IMR-90 (cell line): ENCODE data around the gene LCN2. TPM values are rescaled to one million over a fixed set of nuclear protein-coding genes. Genes with fewer than 3 reads are reported as not detected.

Source experiments
- ATAC-seq: fragments of 200-7000 bp; cut with Tn5 transposase; 2 replicates; pipeline ENCODE4 v1.9.1; 2020; ENCODE audit warnings: low read depth, mild to moderate bottlenecking, moderate library complexity
- BruUV-seq: library from RNA; stranded (reverse); fragments of 400-500 nt; replicated peaks from 2 replicates; lab custom pipeline; 2021; lab: Mats Ljungman, UMichigan
- CTCF ChIA-PET: fragments of 300-600 bp; formaldehyde crosslinking; extraction: SDS; loops from one replicate; lab custom pipeline; 2021; ENCODE audit warnings: antibody characterized with exemption; lab: Yijun Ruan, JAX
- POLR2A ChIA-PET: fragments of 300-600 bp; sonication (Branson Sonifier 250); formaldehyde crosslinking; loops from one replicate; lab custom pipeline; 2022; ENCODE audit warnings: antibody characterized with exemption; ENCODE audit not compliant: unreplicated experiment; lab: Charles Lee
- DNase-seq: peaks from one replicate; pipeline ENCODE4 v3.0.0; 2013
- H2AFZ ChIP-seq: replicated peaks from 2 replicates; pipeline ENCODE3; 2013; ENCODE audit warnings: low read length, mild to moderate bottlenecking; ENCODE audit not compliant: poor library complexity
- H2AK5ac ChIP-seq: 2 replicates; pipeline ENCODE4 v1.6.1; 2013; ENCODE audit warnings: low read depth, low read length, inconsistent platforms
- H2AK9ac ChIP-seq: replicated peaks from 2 replicates; pipeline ENCODE3; 2013; ENCODE audit warnings: mild to moderate bottlenecking, low read depth, low read length, moderate library complexity; ENCODE audit not compliant: poor library complexity
- H2BK120ac ChIP-seq: 2 replicates; pipeline ENCODE4 v1.6.1; 2013; ENCODE audit warnings: low read depth, low read length, inconsistent platforms
- H2BK15ac ChIP-seq: 3 replicates; pipeline ENCODE4 v1.6.1; 2013; ENCODE audit warnings: low read depth, low read length, inconsistent platforms
- H2BK20ac ChIP-seq: 2 replicates; pipeline ENCODE4 v1.6.1; 2013; ENCODE audit warnings: low read depth, mild to moderate bottlenecking, inconsistent platforms, low read length, moderate library complexity
- H2BK5ac ChIP-seq: 2 replicates; pipeline ENCODE4 v1.6.1; 2013; ENCODE audit warnings: mild to moderate bottlenecking, low read depth, low read length, inconsistent platforms; ENCODE audit not compliant: poor library complexity, severe bottlenecking
- H3K14ac ChIP-seq: replicated peaks from 2 replicates; pipeline ENCODE4 v1.6.1; 2013; ENCODE audit warnings: low read depth, low read length, inconsistent platforms
- H3K18ac ChIP-seq: 2 replicates; pipeline ENCODE4 v1.6.1; 2013; ENCODE audit warnings: low read depth, low read length, control low read depth
- H3K23ac ChIP-seq: 2 replicates; pipeline ENCODE4 v1.6.1; 2013; ENCODE audit warnings: low read depth, low read length, inconsistent platforms
- H3K27ac ChIP-seq: 2 replicates; pipeline ENCODE4 v1.5.1; 2013; ENCODE audit warnings: mild to moderate bottlenecking, control low read depth, low read length; ENCODE audit not compliant: insufficient read depth
- H3K27me3 ChIP-seq: 2 replicates; pipeline ENCODE4 v1.6.1; 2013; ENCODE audit warnings: low read length; ENCODE audit not compliant: control insufficient read depth, insufficient read depth
- H3K36me3 ChIP-seq: 2 replicates; pipeline ENCODE4 v1.6.1; 2013; ENCODE audit warnings: low read length, mixed read lengths; ENCODE audit not compliant: control insufficient read depth, insufficient read depth
- H3K4ac ChIP-seq: 2 replicates; pipeline ENCODE4 v1.6.1; 2013; ENCODE audit warnings: low read depth, low read length, inconsistent platforms
- H3K4me1 ChIP-seq: 2 replicates; pipeline ENCODE4 v1.6.1; 2013; ENCODE audit warnings: low read length, mixed read lengths; ENCODE audit not compliant: control insufficient read depth, insufficient read depth
- H3K4me2 ChIP-seq: 2 replicates; pipeline ENCODE4 v1.6.1; 2013; ENCODE audit warnings: low read depth, mild to moderate bottlenecking, control low read depth, low read length, moderate library complexity
- H3K4me3 ChIP-seq: 2 replicates; pipeline ENCODE4 v1.5.1; 2013; ENCODE audit warnings: low read depth, mild to moderate bottlenecking, control low read depth, low read length, moderate library complexity; ENCODE audit not compliant: insufficient read depth
- H3K56ac ChIP-seq: 2 replicates; pipeline ENCODE4 v1.6.1; 2013; ENCODE audit warnings: low read length, inconsistent platforms; ENCODE audit not compliant: insufficient read depth; ENCODE audit errors: extremely low read depth
- H3K79me1 ChIP-seq, 2 experiments: 2 replicates each; pipeline ENCODE4 v1.6.1; 2013; ENCODE audit warnings: low read length in 2 of 2, inconsistent platforms in 1 of 2, low read depth in 1 of 2
- H3K9ac ChIP-seq: 2 replicates; pipeline ENCODE4 v1.6.1; 2013; ENCODE audit warnings: low read depth, low read length, control low read depth
- H3K9me1 ChIP-seq: 2 replicates; pipeline ENCODE4 v1.6.1; 2013; ENCODE audit warnings: low read length, inconsistent platforms; ENCODE audit not compliant: insufficient read depth
- H3K9me3 ChIP-seq: 2 replicates; pipeline ENCODE4 v1.6.1; 2013; ENCODE audit warnings: low read length; ENCODE audit not compliant: control insufficient read depth, insufficient read depth
- H4K20me1 ChIP-seq: 2 replicates; pipeline ENCODE4 v1.6.1; 2013; ENCODE audit warnings: low read length, inconsistent platforms; ENCODE audit not compliant: insufficient read depth
- H4K5ac ChIP-seq: 2 replicates; pipeline ENCODE4 v1.6.1; 2013; ENCODE audit warnings: mild to moderate bottlenecking, low read depth, low read length, control low read depth
- H4K8ac ChIP-seq, 2 experiments: 2 replicates each; pipeline ENCODE4 v1.6.1; 2013; ENCODE audit warnings: low read depth in 2 of 2, low read length in 2 of 2, control low read depth in 1 of 2, inconsistent platforms in 1 of 2
- H4K91ac ChIP-seq: 2 replicates; pipeline ENCODE4 v1.6.1; 2013; ENCODE audit warnings: low read depth, low read length, inconsistent platforms; ENCODE audit not compliant: insufficient read depth
- BHLHE40 ChIP-seq: fragments of 150-350 bp; IDR thresholded peaks from 2 replicates; pipeline ENCODE4 v1.6.1; 2016; ENCODE audit warnings: mild to moderate bottlenecking, low read depth, low read length
- CEBPB ChIP-seq: IDR thresholded peaks from 2 replicates; pipeline ENCODE4 v1.6.1; 2012; ENCODE audit warnings: low read depth, low read length, improper control_type of control experiment
- CHD1 ChIP-seq: IDR thresholded peaks from 2 replicates; pipeline ENCODE4 v1.6.1; 2012; ENCODE audit warnings: low read depth, low read length, improper control_type of control experiment
- CTCF ChIP-seq: conservative IDR thresholded peaks from 2 replicates; pipeline ENCODE4 v1.5.1; 2012; ENCODE audit warnings: mild to moderate bottlenecking, low read depth, low read length, improper control_type of control experiment
- MAFK ChIP-seq: IDR thresholded peaks from 2 replicates; pipeline ENCODE4 v1.6.1; 2012; ENCODE audit warnings: low read depth, low read length, improper control_type of control experiment
- MAZ ChIP-seq: IDR thresholded peaks from 2 replicates; pipeline ENCODE4 v1.6.1; 2012; ENCODE audit warnings: low read depth, mild to moderate bottlenecking, low read length, improper control_type of control experiment, moderate library complexity, borderline replicate concordance
- MXI1 ChIP-seq: IDR thresholded peaks from 2 replicates; pipeline ENCODE4 v1.6.1; 2012; ENCODE audit warnings: low read depth, mild to moderate bottlenecking, low read length, moderate library complexity, borderline replicate concordance
- NFE2L2 ChIP-seq: fragments of 150-350 bp; IDR thresholded peaks from 2 replicates; pipeline ENCODE4 v1.6.1; 2016; ENCODE audit warnings: low read depth, mild to moderate bottlenecking, low read length
- POLR2A ChIP-seq: IDR thresholded peaks from 2 replicates; pipeline ENCODE4 v1.6.1; 2012; ENCODE audit warnings: mild to moderate bottlenecking, low read depth, low read length
- RAD21 ChIP-seq: IDR thresholded peaks from 2 replicates; pipeline ENCODE4 v1.6.1; 2012; ENCODE audit warnings: low read length, improper control_type of control experiment
- RCOR1 ChIP-seq: IDR thresholded peaks from 2 replicates; pipeline ENCODE4 v1.6.1; 2012; ENCODE audit warnings: mild to moderate bottlenecking, low read length, improper control_type of control experiment; ENCODE audit not compliant: insufficient replicate concordance
- RFX5 ChIP-seq: IDR thresholded peaks from 2 replicates; pipeline ENCODE4 v1.8.0; 2012; ENCODE audit warnings: low read depth, mild to moderate bottlenecking, low read length, moderate library complexity
- SMC3 ChIP-seq: fragments of 150-350 bp; IDR thresholded peaks from 2 replicates; pipeline ENCODE4 v1.6.1; 2016; ENCODE audit warnings: low read depth, mild to moderate bottlenecking, antibody characterized with exemption, low read length, moderate library complexity
- WGBS, 2 experiments: methylation state at CpG; one replicate each; pipeline versions ENCODE4 v1.1.5 to v1.1.7; 2013; ENCODE audit warnings: missing lambda C conversion rate in 2 of 2; ENCODE audit not compliant: insufficient read length in 1 of 2; ENCODE audit errors: extremely low coverage in 2 of 2; 5-methylcytosine and 5-hydroxymethylcytosine counted together
- dilution Hi-C: fragments of 300-500 bp; cut with HindIII; formaldehyde crosslinking; loops from one replicate; pipeline ENCODE4 v1.14.3; 2018; ENCODE audit warnings: low sequenced_read_pairs; ENCODE audit not compliant: unreplicated experiment
- in situ Hi-C: fragments of 300-500 bp; cut with MboI; formaldehyde crosslinking; loops from 3 replicates; pipeline ENCODE4 v1.14.3; 2019; ENCODE audit warnings: low sequenced_read_pairs, inconsistent platforms, mixed read lengths
- intact Hi-C: fragments of 100-400 bp; cut with micrococcal nuclease; formaldehyde crosslinking; loops from 2 replicates; pipeline ENCODE4 v1.10.0; 2022
- polyA plus RNA-seq, 3 experiments: library from polyadenylated mRNA; depleted of rRNA; stranded (reverse); fragments of >200 nt; gene quantifications; 2 replicates each; pipeline ENCODE4 v1.2.3, GENCODE V29; 2012; ENCODE audit warnings: low replicate concordance in 1 of 3
- total RNA-seq: library from RNA; depleted of rRNA; stranded (reverse); fragments of >200 nt; gene quantifications from 2 replicates; pipeline ENCODE4 v1.2.3, GENCODE V29; 2012
- TF ChIP-seq, protein P1 (sequence below): fragments of 150-350 bp; IDR thresholded peaks from 2 replicates; pipeline ENCODE4 v1.6.1; 2016; ENCODE audit warnings: low read depth, mild to moderate bottlenecking, low read length, moderate library complexity, borderline replicate concordance
- TF ChIP-seq, protein P2 (sequence below): fragments of 150-350 bp; IDR thresholded peaks from 2 replicates; pipeline ENCODE4 v1.6.1; 2017; ENCODE audit warnings: mild to moderate bottlenecking, antibody characterized with exemption, low read length, low read depth

Gene LCN2
- total and polyA plus RNA-seq, 2 of the 4 experiments (the other 2 are of a cell fraction), result not detected

- 97% methylated on average over 6 of the region's 21 CpGs; no CpG with 5 or more reads in 1 of the 2 experiments for WGBS, 2 experiments
- TF ChIP-seq RAD21, result no peak
- TF ChIP-seq BHLHE40, result no peak
- TF ChIP-seq POLR2A, result no peak
- no peak for TF ChIP-seq CTCF
- TF ChIP-seq CHD1, result no peak
- no peak for TF ChIP-seq SMC3
- no peak for TF ChIP-seq RFX5
- TF ChIP-seq MXI1, result no peak
- TF ChIP-seq MAZ, result no peak
- TF ChIP-seq NFE2L2, result no peak
- no peak for TF ChIP-seq MAFK
- no peak for TF ChIP-seq CEBPB
- TF ChIP-seq, protein P1, sequence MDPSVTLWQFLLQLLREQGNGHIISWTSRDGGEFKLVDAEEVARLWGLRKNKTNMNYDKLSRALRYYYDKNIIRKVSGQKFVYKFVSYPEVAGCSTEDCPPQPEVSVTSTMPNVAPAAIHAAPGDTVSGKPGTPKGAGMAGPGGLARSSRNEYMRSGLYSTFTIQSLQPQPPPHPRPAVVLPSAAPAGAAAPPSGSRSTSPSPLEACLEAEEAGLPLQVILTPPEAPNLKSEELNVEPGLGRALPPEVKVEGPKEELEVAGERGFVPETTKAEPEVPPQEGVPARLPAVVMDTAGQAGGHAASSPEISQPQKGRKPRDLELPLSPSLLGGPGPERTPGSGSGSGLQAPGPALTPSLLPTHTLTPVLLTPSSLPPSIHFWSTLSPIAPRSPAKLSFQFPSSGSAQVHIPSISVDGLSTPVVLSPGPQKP, result no peak
- TF ChIP-seq, protein P2, sequence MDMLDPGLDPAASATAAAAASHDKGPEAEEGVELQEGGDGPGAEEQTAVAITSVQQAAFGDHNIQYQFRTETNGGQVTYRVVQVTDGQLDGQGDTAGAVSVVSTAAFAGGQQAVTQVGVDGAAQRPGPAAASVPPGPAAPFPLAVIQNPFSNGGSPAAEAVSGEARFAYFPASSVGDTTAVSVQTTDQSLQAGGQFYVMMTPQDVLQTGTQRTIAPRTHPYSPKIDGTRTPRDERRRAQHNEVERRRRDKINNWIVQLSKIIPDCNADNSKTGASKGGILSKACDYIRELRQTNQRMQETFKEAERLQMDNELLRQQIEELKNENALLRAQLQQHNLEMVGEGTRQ, result no peak
- TF ChIP-seq RCOR1, result no peak
- H4K91ac ChIP-seq, result no peak overlapping the region
- POLR2A ChIA-PET, result no interaction called here
- no peak overlapping the region for H3K18ac ChIP-seq
- H4K20me1 ChIP-seq, result peaks cover 17% of the 10 kb centered on the region; the same call in 1 of the 2 replicates
- no peak overlapping the region for H2AFZ ChIP-seq
- no peak overlapping the region for H3K4me3 ChIP-seq
- in situ Hi-C loops (no loop called here), dilution Hi-C loops (no loop called here), intact Hi-C loops (no loop called here)
- no peak overlapping the region for H4K8ac ChIP-seq
- no peak overlapping the region for H3K4ac ChIP-seq
- no peak for ATAC-seq
- no peak overlapping the region for H3K9ac ChIP-seq
- no peak overlapping the region for H3K4me2 ChIP-seq
- no peak overlapping the region for H2BK120ac ChIP-seq
- peaks cover 4% of the 10 kb centered on the region for H3K9me1 ChIP-seq
- H3K4me1 ChIP-seq, result peaks cover 6% of the 10 kb centered on the region; the same call in 1 of the 2 replicates
- H3K27ac ChIP-seq, result no peak overlapping the region
- no peak overlapping the region for H2AK5ac ChIP-seq
- H3K36me3 ChIP-seq, result peaks cover 24% of the 10 kb centered on the region
- DNase-seq, result no peak
- H2AK9ac ChIP-seq, result no peak overlapping the region
- no peak overlapping the region for H4K5ac ChIP-seq
- CTCF ChIA-PET, result no interaction called here
- no peak overlapping the region for H3K23ac ChIP-seq
- no peaks in the 10 kb centered on the region for H3K27me3 ChIP-seq
- H3K9me3 ChIP-seq, result no peaks in the 10 kb centered on the region
- H3K56ac ChIP-seq, result no peak overlapping the region
- no peak overlapping the region for H2BK5ac ChIP-seq
- no peak overlapping the region for H2BK20ac ChIP-seq
- H3K79me1 ChIP-seq, result peaks cover 9 to 32% of the 10 kb centered on the region in 2 experiments; a peak in 3 of 4 replicates
- no peak overlapping the region for H3K14ac ChIP-seq
- BruUV-seq, result no TSS peak
- H2BK15ac ChIP-seq, result no peak overlapping the region
Measured at GRCh38 chr9:128123451-128124080, 25.7 kb upstream of the LCN2 start.
